CMK (cell line): ENCODE data around the gene IFI30.

Source experiments
- DNase-seq: peaks from one replicate; pipeline ENCODE4 v3.0.0-alpha.2; 2010; ENCODE audit warnings: low read depth

The IFI30 gene

GRCh38 chr19:18225702-18226468 is 52.3 kb downstream of the IFI30 start, which contains the start of gene PDE4C:
Gene PDE4C, minus strand, starts transcription at chr19:18226438. Its CDS starts 23 bp downstream, at chr19:18226415.
- DNase-seq = no peak

- DNase-seq = no peak
Observed at GRCh38 chr19:18226956-18227780, 53.6 kb downstream of the IFI30 start.
